Heart right ventricle (tissue), 16 donors: ENCODE results near the gene WDR47. TPM values are rescaled to one million over a fixed set of nuclear protein-coding genes. Genes with fewer than 3 reads are reported as not detected.

ENCODE experiments used
- ATAC-seq, 8 donors: fragments of 200-7000 bp; cut with Tn5 transposase; one replicate each; pipeline ENCODE4 v1.9.1; 2020; ENCODE audit warnings: mild to moderate bottlenecking in 8 of 8, moderate library complexity in 8 of 8, moderate number of reproducible peaks in 1 of 8
- DNase-seq, 2 donors: peaks; one replicate each; pipeline ENCODE4 v3.0.0-alpha.2; 2020
- H3K27ac ChIP-seq, 10 donors: fragments of 200-600 bp; sonication (generic) in 2 of 10; one replicate each; pipeline versions ENCODE4 v1.5.0 to v1.8.0; 2020 to 2022; ENCODE audit warnings: mild to moderate bottlenecking in 3 of 10
- H3K27me3 ChIP-seq, 7 donors: fragments of 200-600 bp; one replicate each; pipeline ENCODE4 v1.8.0; 2021 to 2022; ENCODE audit warnings: mild to moderate bottlenecking in 2 of 7
- H3K36me3 ChIP-seq, 9 donors: fragments of 200-600 bp; sonication (generic) in 1 of 9; one replicate each; pipeline versions ENCODE4 v1.5.0 to v1.8.0; 2020 to 2022; ENCODE audit warnings: mild to moderate bottlenecking in 2 of 9
- H3K4me1 ChIP-seq, 9 donors: fragments of 200-600 bp; sonication (generic) in 1 of 9; one replicate each; pipeline versions ENCODE4 v1.5.0 to v1.8.0; 2020 to 2022; ENCODE audit warnings: mild to moderate bottlenecking in 4 of 9
- H3K4me3 ChIP-seq, 10 donors: fragments of 200-600 bp; sonication (generic) in 2 of 10; one replicate each; pipeline versions ENCODE4 v1.5.0 to v1.8.0; 2020 to 2022; ENCODE audit warnings: mild to moderate bottlenecking in 7 of 10, moderate library complexity in 2 of 10
- H3K9me3 ChIP-seq, 11 donors: fragments of 200-600 bp in 10 of 11; sonication (generic) in 2 of 11; one replicate each; pipeline versions ENCODE4 v1.5.0 to v1.8.0; 2013 to 2022; ENCODE audit warnings: mild to moderate bottlenecking in 2 of 11, control low read depth in 1 of 11, moderate library complexity in 1 of 11
- WGBS, 2 donors: extraction: QIAGEN DNeasy Blood & Tissue Kit; methylation state at CpG; one replicate each; pipeline ENCODE4 v1.1.7; 2013; ENCODE audit warnings: inconsistent platforms in 1 of 2; 5-methylcytosine and 5-hydroxymethylcytosine counted together
- intact Hi-C, 10 donors: fragments of 100-400 bp; cut with DNase I; formaldehyde crosslinking; loops; one replicate each; pipeline versions ENCODE4 v1.11.1 to v1.14.2; 2022
- polyA plus RNA-seq, 2 donors: library from polyadenylated mRNA; stranded (reverse); fragments of 200-250 nt; gene quantifications; one replicate each; pipeline ENCODE4 v1.2.3, GENCODE V29; 2013
- total RNA-seq, 10 donors: library from RNA; stranded (reverse); fragmentation: NEBNext Ultra II Directional in 3 of 10; extraction: Animal tissue kit (Norgen Biotek cat#: 25700) in 3 of 10; gene quantifications; one replicate each; pipeline versions ENCODE4 v1.2.1 to v1.2.4, GENCODE V29; 2021 to 2023
- TF ChIP-seq, protein P1 (sequence below), 9 donors: fragments of 200-600 bp; sonication (generic) in 2 of 9; IDR thresholded peaks; one replicate each; pipeline versions ENCODE4 v1.5.0 to v1.8.0; 2021 to 2022; ENCODE audit warnings: antibody characterized with exemption in 9 of 9, mild to moderate bottlenecking in 5 of 9, moderate library complexity in 1 of 9
- donor health status: Arrhythmogenic right ventricular cardiomyopathy.
- donor health status: ischemic (EF 13 %, LVEDD 7.1; RV severe dilation, severe dysfunction).
- donor health status: healthy with polysubstance abuse.
- donor health status: DM: no; HTN: yes; CAD: no.
- donor health status: DM: no; HTN: no; CAD: no.
- donor health status: ischemic (EF 25% LVEDD 6.9; RV normal size, moderate dysfunction).
- donor health status: ischemic (EF 25% LVEDD 5.7; RV mildly dilated, moderate dysfunction).
- donor health status: healthy.
- donor health status: DM: yes; HTN: yes; CAD: no.
- donor health status: Ischemic cardiomyopathy.
- donor health status: ischemic (EF 35%, LVEDD 5.7; RV mildly dilated, moderate dysfunction).
- donor health status: nonischemic (EF 11% LVEDD 7.7; RV severe dilation, severe dysfunction).
- donor health status: DM: yes; HTN: yes; CAD: no.
- donor health status: PGD.
- donor health status: ischemic (EF 29% LVEDD 5.4; RV normal size, mild dysfunction).
- donor health status: nonischemic (EF 23%, LVEDD 6.1; RV moderate dilation, normal function).

WDR47 gene
- total and polyA plus RNA-seq, 12 donors = 3.5 to 20.6 (median 14.0) TPM

GRCh38 chr1:109080441-109081082 is 38.7 kb upstream of the WDR47 start:
- Histone ChIP-seq H3K9me3 (no peaks in the 10 kb centered on the region), H3K27ac (peak overlapping the region; percentile 58 to 91 (median 85)), H3K27me3 (no peaks in the 10 kb centered on the region), H3K36me3 (no peaks in the 10 kb centered on the region), H3K4me3 (peak overlapping the region in 3 of 10 donors; percentile 1 to 23 (median 5)), H3K4me1 (peaks cover 4 to 24% (median 13%) of the 10 kb centered on the region in 9 donors)
- WGBS, 2 donors = 67 to 79% methylated on average over 5 of the region's 5 CpGs
- intact Hi-C loops = no loop called here
- DNase-seq = no peak
- ATAC-seq = peak in 1 of 8 donors; percentile 39
- TF ChIP-seq, protein P1, sequence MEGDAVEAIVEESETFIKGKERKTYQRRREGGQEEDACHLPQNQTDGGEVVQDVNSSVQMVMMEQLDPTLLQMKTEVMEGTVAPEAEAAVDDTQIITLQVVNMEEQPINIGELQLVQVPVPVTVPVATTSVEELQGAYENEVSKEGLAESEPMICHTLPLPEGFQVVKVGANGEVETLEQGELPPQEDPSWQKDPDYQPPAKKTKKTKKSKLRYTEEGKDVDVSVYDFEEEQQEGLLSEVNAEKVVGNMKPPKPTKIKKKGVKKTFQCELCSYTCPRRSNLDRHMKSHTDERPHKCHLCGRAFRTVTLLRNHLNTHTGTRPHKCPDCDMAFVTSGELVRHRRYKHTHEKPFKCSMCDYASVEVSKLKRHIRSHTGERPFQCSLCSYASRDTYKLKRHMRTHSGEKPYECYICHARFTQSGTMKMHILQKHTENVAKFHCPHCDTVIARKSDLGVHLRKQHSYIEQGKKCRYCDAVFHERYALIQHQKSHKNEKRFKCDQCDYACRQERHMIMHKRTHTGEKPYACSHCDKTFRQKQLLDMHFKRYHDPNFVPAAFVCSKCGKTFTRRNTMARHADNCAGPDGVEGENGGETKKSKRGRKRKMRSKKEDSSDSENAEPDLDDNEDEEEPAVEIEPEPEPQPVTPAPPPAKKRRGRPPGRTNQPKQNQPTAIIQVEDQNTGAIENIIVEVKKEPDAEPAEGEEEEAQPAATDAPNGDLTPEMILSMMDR (IDR thresholded peaks at IDR 0.05) = no peak

DNA sequence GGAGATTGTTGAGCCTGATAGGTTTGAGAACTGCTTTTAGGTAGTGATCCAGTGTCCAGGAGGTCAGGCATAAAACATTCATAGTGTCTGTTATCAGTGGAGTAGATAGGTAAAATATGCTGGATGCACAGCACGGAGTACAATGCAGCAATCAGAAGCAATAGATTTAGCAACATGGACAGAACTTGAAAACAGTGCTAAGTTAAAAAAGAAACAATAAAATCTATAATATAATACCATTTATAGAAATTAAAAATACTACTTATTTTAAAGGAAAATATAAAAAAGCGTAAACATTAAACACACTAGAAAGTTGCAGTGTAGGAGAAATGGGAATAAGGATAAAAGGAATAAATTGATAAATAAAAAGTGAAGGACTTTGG is 37.3 kb upstream of the WDR47 start:
- TF ChIP-seq, protein P1 (IDR thresholded peaks at IDR 0.05) = no peak
- DNase-seq (no peak), ATAC-seq (no peak)
- H3K4me3 ChIP-seq = peak overlapping the region in 4 of 10 donors; percentile 1 to 23 (median 4)
- H3K27me3 ChIP-seq = no peaks in the 10 kb centered on the region
- peaks cover 7 to 33% (median 24%) of the 10 kb centered on the region in 9 donors for H3K4me1 ChIP-seq
- H3K27ac ChIP-seq = peak overlapping the region; percentile 58 to 91 (median 85)
- intact Hi-C loops = loop anchor here in 1 of 10 donors (5.0 kb wide), 1 partner anchor 37 kb away; the partner anchor contains the start of gene WDR47
- no peaks in the 10 kb centered on the region for H3K9me3 ChIP-seq
- 91 to 93% methylated on average over 2 of the region's 2 CpGs for WGBS, 2 donors
- H3K36me3 ChIP-seq = no peaks in the 10 kb centered on the region

GRCh38 chr1:109078317-109078716 is 36.4 kb upstream of the WDR47 start:
- Histone ChIP-seq H3K27ac (peak overlapping the region in 2 of 10 donors; percentile 83 to 88), H3K4me3 (no peak overlapping the region), H3K4me1 (peaks cover 7 to 33% (median 24%) of the 10 kb centered on the region in 9 donors), H3K36me3 (peaks cover 0 to 8% (median 0%) of the 10 kb centered on the region in 9 donors), H3K9me3 (no peaks in the 10 kb centered on the region), H3K27me3 (no peaks in the 10 kb centered on the region)
- ATAC-seq = no peak
- TF ChIP-seq, protein P1 (IDR thresholded peaks at IDR 0.05) = no peak
- no peak for DNase-seq
- WGBS, 2 donors = 86 to 92% methylated on average over 1 of the region's 1 CpG
- intact Hi-C loops = loop anchor here in 1 of 10 donors (5.0 kb wide), 1 partner anchor 36 kb away; the partner anchor contains the start of gene WDR47

GRCh38 chr1:109075531-109076490 is 33.9 kb upstream of the WDR47 start, which contains the start of gene TAF13:
TSS of gene TAF13 (minus strand) at chr1:109076003. CDS start at chr1:109075947, 56 bp downstream.
- DNase-seq = peak; percentile 95
- H3K4me1 ChIP-seq = peaks cover 7 to 31% (median 24%) of the 10 kb centered on the region in 9 donors
- peak within 1 kb of the TSS; percentile 55 to 90 (median 76) for H3K4me3 ChIP-seq
- peaks cover 0 to 30% (median 0%) of the 10 kb centered on the region in 9 donors for H3K36me3 ChIP-seq
- H3K27me3 ChIP-seq = no peaks in the 10 kb centered on the region
- ATAC-seq = peak; percentile 97 to 100 (median 99)
- H3K9me3 ChIP-seq = no peaks in the 10 kb centered on the region
- intact Hi-C loops = loop anchor here in 2 of 10 donors (1.0 to 5.0 kb wide), 3 partner anchors 15 to 34 kb away; partner anchors contain the start of genes TMEM167B (in 1 of the 2) and WDR47 (in 1 of the 2)
- WGBS, 2 donors = 5% methylated on average over 39 of the region's 39 CpGs
- peak within 1 kb of the TSS; percentile 58 to 98 (median 94) for H3K27ac ChIP-seq
- TF ChIP-seq, protein P1 (IDR thresholded peaks at IDR 0.05) = peak in 6 of 9 donors; percentile 12 to 46 (median 32)
